SIG-M5 treated with dmso at 0.1 percent for 504 hours (cell line): ENCODE results near the gene CLCA2.

Experiments
- DNase-seq: peaks from one replicate; lab custom pipeline; 2025; ENCODE audit not compliant: unreplicated experiment; lab: John Stamatoyannopoulos, UW

Gene CLCA2

GRCh38 chr1:86429122-86429725 is 5.3 kb downstream of the CLCA2 start:
- DNase-seq: no peak

- peak; percentile 86 for DNase-seq
Observed at GRCh38 chr1:86429835-86430234, 5.9 kb downstream of the CLCA2 start.

GRCh38 chr1:86430376-86430775 is 6.4 kb downstream of the CLCA2 start:
- no peak for DNase-seq

- DNase-seq: no peak
Observed at GRCh38 chr1:86434059-86434458, 10.1 kb downstream of the CLCA2 start.

- DNase-seq: no peak
Observed at GRCh38 chr1:86435327-86435726, 11.4 kb downstream of the CLCA2 start.

GRCh38 chr1:86436041-86436440 is 12.1 kb downstream of the CLCA2 start:
- DNase-seq: no peak

- DNase-seq: no peak
Observed at GRCh38 chr1:86441581-86441980, 17.6 kb downstream of the CLCA2 start.

- DNase-seq: no peak
Observed at GRCh38 chr1:86441997-86442396, 18.0 kb downstream of the CLCA2 start.

GRCh38 chr1:86445919-86446318 is 21.9 kb downstream of the CLCA2 start:
- no peak for DNase-seq

- DNase-seq: no peak
Observed at GRCh38 chr1:86447198-86447790, 23.3 kb downstream of the CLCA2 start.

- no peak for DNase-seq
Observed at GRCh38 chr1:86448670-86449069, 24.7 kb downstream of the CLCA2 start.

GRCh38 chr1:86449103-86449502 is 25.1 kb downstream of the CLCA2 start:
- no peak for DNase-seq

GRCh38 chr1:86450847-86451246 is 26.9 kb downstream of the CLCA2 start:
- DNase-seq: no peak

- no peak for DNase-seq
Observed at GRCh38 chr1:86453664-86454063, 29.7 kb downstream of the CLCA2 start.

- DNase-seq: no peak
Observed at GRCh38 chr1:86455073-86455472, 31.1 kb downstream of the CLCA2 start.

- no peak for DNase-seq
Observed at GRCh38 chr1:86460998-86461397, 37.0 kb downstream of the CLCA2 start.

- no peak for DNase-seq
Observed at GRCh38 chr1:86461482-86461881, 37.5 kb downstream of the CLCA2 start.

GRCh38 chr1:86464819-86465218 is 40.8 kb downstream of the CLCA2 start:
- DNase-seq: no peak

GRCh38 chr1:86466109-86466844 is 42.3 kb downstream of the CLCA2 start:
- DNase-seq: no peak

GRCh38 chr1:86466986-86467385 is 43.0 kb downstream of the CLCA2 start:
- no peak for DNase-seq

GRCh38 chr1:86468501-86468977 is 44.6 kb downstream of the CLCA2 start, which contains the start of gene CLCA1:
Gene CLCA1 (plus strand): TSS chr1:86468927. CDS start chr1:86468972, 45 bp downstream.
- no peak for DNase-seq

- no peak for DNase-seq
Observed at GRCh38 chr1:86470859-86471258, 46.9 kb downstream of the CLCA2 start.
